ENCODE results near the gene OIT3. TPM values are rescaled to one million over a fixed set of nuclear protein-coding genes. Genes with fewer than 3 reads are reported as not detected.

The OIT3 gene
- total and polyA plus RNA-seq, 2 donors (not counting 3 experiments of a cell fraction or from before 2014, with no cell fraction given), result 0.15 TPM; not detected in 1

DNA sequence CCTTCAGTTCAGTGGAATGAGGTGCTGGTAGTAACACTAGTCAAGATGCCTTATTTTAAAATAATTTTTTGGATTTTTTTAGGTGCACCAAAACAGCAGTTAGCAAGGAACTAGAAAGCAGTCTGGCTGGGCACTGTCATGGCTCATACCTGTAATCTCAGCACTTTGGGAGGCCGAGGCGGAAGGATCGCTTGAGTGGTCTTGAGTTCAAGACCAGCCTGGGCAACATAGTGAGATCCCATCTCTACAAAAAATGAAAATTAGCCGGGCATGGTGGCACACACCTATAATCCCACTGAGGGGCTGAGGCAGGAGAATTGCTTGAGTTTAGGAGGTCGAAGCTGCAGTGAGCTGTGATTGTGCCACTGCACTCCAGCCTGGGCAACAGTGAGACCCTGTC lies 35.3 kb downstream of the OIT3 start:
- no peaks in the 10 kb centered on the region for H3K4me1 ChIP-seq (ENCODE audit: control insufficient read depth, extremely low read depth, insufficient read depth, low read length)
- no peaks in the 10 kb centered on the region for H4K20me1 ChIP-seq (replicated peaks; ENCODE audit: control insufficient read depth, extremely low read depth, insufficient read depth, low read length)
- no peaks in the 10 kb centered on the region for H3K9me3 ChIP-seq (replicated peaks; ENCODE audit: control insufficient read depth, insufficient read depth, low read length)
- no peak overlapping the region for H3K4me3 ChIP-seq (replicated peaks in 1 of 3; ENCODE audit: insufficient read depth in 1 of 3, low read depth in 1 of 3, low read length in 3 of 3)
- H3K9ac ChIP-seq (replicated peaks; ENCODE audit: extremely low read depth, insufficient read depth, low read length), result no peak overlapping the region
- POLR2A ChIA-PET, result no interaction called here
- BruUV-seq (replicated peaks), result no TSS peak
- H3K27me3 ChIP-seq (ENCODE audit: control insufficient read depth in 2 of 2, insufficient read depth in 2 of 2, low read length in 2 of 2), result no peaks in the 10 kb centered on the region
- H3K4me2 ChIP-seq (ENCODE audit: insufficient read depth, low read length), result no peak overlapping the region
- FAIRE-seq (no peak), DNase-seq (ENCODE audit: low read depth, low spot score) (no peak)
- intact Hi-C loops (cut with micrococcal nuclease) (no loop called here), dilution Hi-C loops (cut with MboI; ENCODE audit: extremely low pct_ligation_motif_present, low sequenced_read_pairs) (no loop called here)
- no peaks in the 10 kb centered on the region for H3K79me2 ChIP-seq (ENCODE audit: control insufficient read depth, insufficient read depth, low read length)
- TF ChIP-seq, protein P1, sequence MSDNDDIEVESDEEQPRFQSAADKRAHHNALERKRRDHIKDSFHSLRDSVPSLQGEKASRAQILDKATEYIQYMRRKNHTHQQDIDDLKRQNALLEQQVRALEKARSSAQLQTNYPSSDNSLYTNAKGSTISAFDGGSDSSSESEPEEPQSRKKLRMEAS (IDR thresholded peaks at IDR 0.05; ENCODE audit: insufficient read depth, insufficient read length), result no peak
- TF ChIP-seq POLR2AphosphoS5 (IDR thresholded peaks at IDR 0.05; ENCODE audit: insufficient read depth, low read depth, low read length), result no peak
- TF ChIP-seq GATA2 (IDR thresholded peaks at IDR 0.05; ENCODE audit: insufficient read depth, insufficient read length, low read depth, low read length), result no peak
- TF ChIP-seq JUN (IDR thresholded peaks at IDR 0.05; ENCODE audit: borderline replicate concordance, insufficient read depth, insufficient read length, low read depth), result no peak
- TF ChIP-seq POLR2A (IDR thresholded peaks at IDR 0.05; ENCODE audit: low read depth, low read length), result no peak
- TF ChIP-seq, protein P2, sequence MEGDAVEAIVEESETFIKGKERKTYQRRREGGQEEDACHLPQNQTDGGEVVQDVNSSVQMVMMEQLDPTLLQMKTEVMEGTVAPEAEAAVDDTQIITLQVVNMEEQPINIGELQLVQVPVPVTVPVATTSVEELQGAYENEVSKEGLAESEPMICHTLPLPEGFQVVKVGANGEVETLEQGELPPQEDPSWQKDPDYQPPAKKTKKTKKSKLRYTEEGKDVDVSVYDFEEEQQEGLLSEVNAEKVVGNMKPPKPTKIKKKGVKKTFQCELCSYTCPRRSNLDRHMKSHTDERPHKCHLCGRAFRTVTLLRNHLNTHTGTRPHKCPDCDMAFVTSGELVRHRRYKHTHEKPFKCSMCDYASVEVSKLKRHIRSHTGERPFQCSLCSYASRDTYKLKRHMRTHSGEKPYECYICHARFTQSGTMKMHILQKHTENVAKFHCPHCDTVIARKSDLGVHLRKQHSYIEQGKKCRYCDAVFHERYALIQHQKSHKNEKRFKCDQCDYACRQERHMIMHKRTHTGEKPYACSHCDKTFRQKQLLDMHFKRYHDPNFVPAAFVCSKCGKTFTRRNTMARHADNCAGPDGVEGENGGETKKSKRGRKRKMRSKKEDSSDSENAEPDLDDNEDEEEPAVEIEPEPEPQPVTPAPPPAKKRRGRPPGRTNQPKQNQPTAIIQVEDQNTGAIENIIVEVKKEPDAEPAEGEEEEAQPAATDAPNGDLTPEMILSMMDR (IDR thresholded peaks at IDR 0.05; ENCODE audit: extremely low read depth in 1 of 2, insufficient read depth in 1 of 2, low read depth in 1 of 2, low read length in 2 of 2), result no peak
- no peak for TF ChIP-seq FOS (IDR thresholded peaks at IDR 0.05; ENCODE audit: borderline replicate concordance, insufficient read depth, low read length)
- TF ChIP-seq EZH2 (IDR thresholded peaks at IDR 0.05; ENCODE audit: borderline replicate concordance, low read depth, low read length, severe bottlenecking), result no peak
- no peak for TF ChIP-seq MYC (IDR thresholded peaks at IDR 0.05; ENCODE audit: low read depth, low read length)
- no peak overlapping the region for H2AFZ ChIP-seq (ENCODE audit: low read depth, low read length)
- no peak overlapping the region for H3K27ac ChIP-seq (ENCODE audit: insufficient read depth, low read depth, low read length)
- H3K9me1 ChIP-seq (replicated peaks; ENCODE audit: control insufficient read depth, extremely low read depth, insufficient read depth, low read length), result no peaks in the 10 kb centered on the region
- CTCF ChIA-PET, result no interaction called here
- no peaks in the 10 kb centered on the region for H3K36me3 ChIP-seq (ENCODE audit: control insufficient read depth in 2 of 2, extremely low read depth in 1 of 2, insufficient read depth in 2 of 2, low read length in 2 of 2)

Measured in endothelial cell of umbilical vein (primary cell).